GM20000 (cell line): Measurements from ENCODE around the gene CNPY4.

ENCODE experiments used
- DNase-seq: peaks from one replicate; pipeline ENCODE4 v3.0.0; 2012; ENCODE audit warnings: low spot score
- CTCF ChIP-seq: IDR thresholded peaks from 2 replicates; pipeline ENCODE4 v1.5.1; 2012; ENCODE audit warnings: mild to moderate bottlenecking, control low read depth; ENCODE audit errors: extremely low read depth, missing control alignments

Gene CNPY4

GRCh38 chr7:100101016-100101862 lies 18.2 kb upstream of the CNPY4 start, which contains the start of the genes AP4M1 and MCM7:
TSS of gene AP4M1 (plus strand) at chr7:100101643. CDS start at chr7:100101715, 72 bp downstream.
TSS of gene MCM7 (minus strand) at chr7:100101397. CDS start at chr7:100101294, 103 bp downstream.
- DNase-seq, result peak; percentile 99
- TF ChIP-seq CTCF, result no peak

- DNase-seq, result no peak
- no peak for TF ChIP-seq CTCF
Measured at GRCh38 chr7:100102950-100103840, 16.2 kb upstream of the CNPY4 start.

GRCh38 chr7:100105534-100105933 lies 13.9 kb upstream of the CNPY4 start:
- no peak for DNase-seq
- TF ChIP-seq CTCF, result no peak

GRCh38 chr7:100106633-100107032 lies 12.8 kb upstream of the CNPY4 start:
- no peak for DNase-seq
- no peak for TF ChIP-seq CTCF

GRCh38 chr7:100107125-100107737 lies 12.2 kb upstream of the CNPY4 start:
- DNase-seq, result no peak
- TF ChIP-seq CTCF, result no peak

GRCh38 chr7:100107890-100108289 lies 11.5 kb upstream of the CNPY4 start:
- DNase-seq, result no peak
- TF ChIP-seq CTCF, result no peak
